Activated CD4-positive, alpha-beta T cell treated with anti-CD3 and anti-CD28 coated beads, Interleukin-2, amount 10 ng/mL, durations not matched to agents 7 days and 5 days (primary cell): ENCODE results near the gene NEUROD6. TPM values are rescaled to one million over a fixed set of nuclear protein-coding genes. Genes with fewer than 3 reads are reported as not detected.

ENCODE experiments used
- CTCF ChIA-PET: fragments of 350-600 bp; sonication (Branson Sonifier 250); formaldehyde crosslinking; loops from one replicate; lab custom pipeline; 2021; ENCODE audit warnings: antibody characterized with exemption; lab: Charles Lee
- POLR2A ChIA-PET: fragments of 350-600 bp; sonication (Branson Sonifier 250); formaldehyde crosslinking; loops from one replicate; lab custom pipeline; 2021; ENCODE audit warnings: antibody characterized with exemption; lab: Charles Lee
- DNase-seq: peaks from one replicate; pipeline ENCODE4 v3.0.0-alpha.2; 2020
- H3K27ac Mint-ChIP-seq: one replicate; pipeline ENCODE4 v1.8.0; 2021; ENCODE audit warnings: mild to moderate bottlenecking, moderate library complexity, mixed read lengths
- H3K27me3 Mint-ChIP-seq: one replicate; pipeline ENCODE4 v1.8.0; 2021; ENCODE audit warnings: mixed read lengths
- H3K36me3 Mint-ChIP-seq: one replicate; pipeline ENCODE4 v1.8.0; 2021; ENCODE audit warnings: low read depth, mixed read lengths
- H3K4me1 Mint-ChIP-seq: one replicate; pipeline ENCODE4 v1.8.0; 2021; ENCODE audit warnings: mixed read lengths
- H3K4me3 Mint-ChIP-seq: one replicate; pipeline ENCODE4 v1.8.0; 2021; ENCODE audit warnings: mild to moderate bottlenecking, moderate library complexity, mixed read lengths
- H3K9me3 Mint-ChIP-seq: one replicate; pipeline ENCODE4 v1.8.0; 2021; ENCODE audit warnings: mixed read lengths
- total RNA-seq, 2 experiments: library from RNA; stranded (reverse); gene quantifications; one replicate each; pipeline ENCODE4 v1.2.3, GENCODE V29; 2021

NEUROD6 gene
- total RNA-seq, 2 experiments from 2014 or later, result not detected

DNA sequence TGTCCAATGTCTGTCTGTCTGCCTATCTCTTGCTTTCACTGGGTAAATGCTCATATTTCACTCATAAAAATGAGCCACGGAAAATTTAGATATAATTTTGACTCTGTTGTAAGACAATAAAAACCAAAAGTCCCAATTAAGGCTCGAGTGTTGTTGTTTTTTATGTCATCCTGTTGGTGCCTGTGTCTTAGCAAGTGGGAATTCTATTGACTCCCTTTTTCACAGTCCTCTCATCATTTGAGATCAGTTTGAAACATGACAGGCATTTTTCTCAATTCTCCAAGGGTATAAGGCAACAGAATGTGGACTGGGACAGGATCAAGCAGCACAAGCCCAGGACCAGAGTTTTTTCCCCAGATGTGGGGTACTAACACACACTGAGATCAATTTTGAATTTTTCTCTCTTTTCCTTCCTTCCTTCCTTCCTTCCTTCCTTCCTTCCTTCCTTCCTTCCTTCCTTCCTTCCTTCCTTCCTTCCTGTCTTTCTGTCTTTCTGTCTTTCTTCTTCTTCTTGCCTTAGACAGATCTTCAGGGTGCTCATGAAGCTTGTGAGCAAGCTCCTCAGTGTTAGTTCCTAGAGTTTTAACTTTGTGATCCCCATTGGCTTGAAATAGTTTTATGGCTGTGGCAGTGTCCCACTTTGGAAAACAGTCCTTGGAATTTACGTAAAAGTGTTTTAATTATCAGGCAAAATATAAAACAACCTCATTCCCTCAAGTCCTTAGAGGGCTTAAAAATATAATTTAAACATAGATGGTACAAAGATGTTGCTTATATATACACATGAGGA, 3.2 kb upstream of the NEUROD6 start:
- no peak for DNase-seq
- POLR2A ChIA-PET, result no interaction called here
- no peak overlapping the region for H3K27ac Mint-ChIP-seq
- CTCF ChIA-PET, result interaction anchor here (0.7 kb wide), 1 partner anchor 473 kb away, joined by 4 read pairs; no protein-coding TSS in a partner anchor
- no peaks in the 10 kb centered on the region for H3K4me1 Mint-ChIP-seq
- peaks cover 1% of the 10 kb centered on the region for H3K27me3 Mint-ChIP-seq
- no peak overlapping the region for H3K4me3 Mint-ChIP-seq
- H3K9me3 Mint-ChIP-seq, result no peaks in the 10 kb centered on the region
- no peaks in the 10 kb centered on the region for H3K36me3 Mint-ChIP-seq

DNA sequence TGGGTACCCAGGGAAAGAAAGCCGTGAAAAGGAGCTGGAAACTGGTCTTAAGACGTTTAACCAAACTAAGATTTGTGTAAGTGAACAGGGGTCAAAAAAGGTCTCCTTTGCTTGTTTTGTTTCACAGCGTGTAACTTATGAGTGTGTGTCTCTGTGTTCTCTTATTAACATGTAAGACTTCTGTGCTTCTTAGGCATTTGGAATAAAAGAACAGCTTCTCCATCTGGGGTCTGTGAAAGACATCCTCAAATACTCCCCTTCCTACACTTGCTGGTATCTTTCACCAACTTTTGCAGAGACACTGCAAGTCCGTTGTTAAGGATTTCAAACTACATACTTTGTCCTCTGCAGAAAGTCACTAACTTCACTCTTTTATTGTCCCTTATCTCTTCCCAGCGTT, 615 bp upstream of the NEUROD6 start:
- H3K4me3 Mint-ChIP-seq, result no peak overlapping the region
- H3K27ac Mint-ChIP-seq, result no peak overlapping the region
- ChIA-PET POLR2A (no interaction called here), CTCF (no interaction called here)
- no peaks in the 10 kb centered on the region for H3K4me1 Mint-ChIP-seq
- no peak for DNase-seq
- no peaks in the 10 kb centered on the region for H3K9me3 Mint-ChIP-seq
- no peaks in the 10 kb centered on the region for H3K36me3 Mint-ChIP-seq
- peaks cover 19% of the 10 kb centered on the region for H3K27me3 Mint-ChIP-seq

DNA sequence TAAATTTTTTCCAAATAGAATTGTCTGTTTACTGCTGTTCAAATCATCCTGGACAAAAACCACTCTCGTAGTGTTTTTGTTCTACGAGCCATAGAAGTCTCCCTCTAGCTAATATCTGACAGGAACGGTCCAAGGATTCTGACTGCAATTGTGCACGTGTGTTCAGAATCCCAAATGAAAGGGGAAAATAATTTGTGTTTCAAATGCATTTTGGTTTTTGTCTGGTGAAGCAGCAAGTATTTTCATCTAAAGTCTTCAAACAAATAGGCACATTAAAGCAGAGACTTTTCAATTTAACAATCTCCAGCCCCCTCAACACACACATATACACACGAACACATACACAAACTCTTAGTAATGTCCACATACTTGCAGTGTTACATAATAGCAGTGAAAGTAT, 475 bp downstream of the NEUROD6 start:
- ChIA-PET CTCF (no interaction called here), POLR2A (no interaction called here)
- H3K27ac Mint-ChIP-seq, result no peak overlapping the region
- no peak overlapping the region for H3K4me3 Mint-ChIP-seq
- no peaks in the 10 kb centered on the region for H3K4me1 Mint-ChIP-seq
- H3K9me3 Mint-ChIP-seq, result no peaks in the 10 kb centered on the region
- H3K27me3 Mint-ChIP-seq, result peaks cover 29% of the 10 kb centered on the region
- H3K36me3 Mint-ChIP-seq, result no peaks in the 10 kb centered on the region
- DNase-seq, result no peak

DNA sequence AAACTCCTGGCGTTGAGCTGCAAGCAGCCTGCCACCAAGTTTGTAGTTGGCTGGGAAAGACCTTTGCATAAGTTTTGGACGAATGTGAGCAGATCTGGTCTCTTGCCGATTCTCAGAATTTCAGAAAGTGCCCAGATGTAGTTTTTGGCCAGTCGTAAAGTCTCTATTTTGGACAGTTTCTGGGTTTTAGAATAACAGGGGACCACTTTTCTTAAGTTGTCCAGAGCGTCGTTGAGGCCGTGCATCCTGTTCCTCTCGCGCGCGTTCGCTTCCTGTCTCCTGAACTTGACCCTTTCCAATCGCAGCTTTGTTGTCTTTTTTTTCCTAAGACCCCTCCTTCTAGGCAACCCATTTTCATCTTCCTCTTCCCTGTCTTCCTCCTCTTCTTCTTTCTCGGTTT, 1.8 kb downstream of the NEUROD6 start:
- DNase-seq, result no peak
- CTCF ChIA-PET, result no interaction called here
- H3K4me1 Mint-ChIP-seq, result no peaks in the 10 kb centered on the region
- H3K27ac Mint-ChIP-seq, result no peak overlapping the region
- H3K36me3 Mint-ChIP-seq, result no peaks in the 10 kb centered on the region
- no peaks in the 10 kb centered on the region for H3K9me3 Mint-ChIP-seq
- H3K27me3 Mint-ChIP-seq, result peaks cover 30% of the 10 kb centered on the region
- no peak overlapping the region for H3K4me3 Mint-ChIP-seq
- POLR2A ChIA-PET, result no interaction called here

DNA sequence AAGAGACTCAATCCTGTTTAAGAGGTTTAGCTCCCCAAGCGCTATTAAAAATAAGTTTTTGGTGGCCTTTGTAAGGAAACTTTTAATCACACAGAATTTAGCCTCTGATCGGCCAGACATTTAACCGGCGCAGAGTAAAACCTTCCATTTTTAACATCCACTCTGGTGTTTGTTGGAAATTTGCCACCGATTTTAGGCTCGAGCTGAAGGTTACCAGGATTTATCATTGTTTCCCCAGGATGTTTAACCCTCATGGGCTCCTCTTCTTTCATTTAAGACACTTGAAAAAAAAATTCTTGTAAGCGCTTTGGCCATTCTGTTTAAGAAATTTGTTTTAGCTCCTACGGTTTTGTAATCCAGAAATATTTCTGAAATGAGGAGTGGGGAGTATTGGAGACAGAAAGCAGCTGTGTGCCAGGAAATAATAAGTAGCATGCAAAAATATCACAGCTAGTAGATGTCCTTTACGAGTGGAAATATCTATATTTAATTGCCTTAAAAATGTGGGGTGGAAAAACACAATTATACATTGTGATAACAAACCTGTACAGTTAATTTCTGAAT, 3.4 kb downstream of the NEUROD6 start:
- no peak overlapping the region for H3K27ac Mint-ChIP-seq
- H3K36me3 Mint-ChIP-seq, result no peaks in the 10 kb centered on the region
- peaks cover 30% of the 10 kb centered on the region for H3K27me3 Mint-ChIP-seq
- H3K4me1 Mint-ChIP-seq, result no peaks in the 10 kb centered on the region
- no peaks in the 10 kb centered on the region for H3K9me3 Mint-ChIP-seq
- ChIA-PET POLR2A (no interaction called here), CTCF (no interaction called here)
- no peak for DNase-seq
- no peak overlapping the region for H3K4me3 Mint-ChIP-seq

DNA sequence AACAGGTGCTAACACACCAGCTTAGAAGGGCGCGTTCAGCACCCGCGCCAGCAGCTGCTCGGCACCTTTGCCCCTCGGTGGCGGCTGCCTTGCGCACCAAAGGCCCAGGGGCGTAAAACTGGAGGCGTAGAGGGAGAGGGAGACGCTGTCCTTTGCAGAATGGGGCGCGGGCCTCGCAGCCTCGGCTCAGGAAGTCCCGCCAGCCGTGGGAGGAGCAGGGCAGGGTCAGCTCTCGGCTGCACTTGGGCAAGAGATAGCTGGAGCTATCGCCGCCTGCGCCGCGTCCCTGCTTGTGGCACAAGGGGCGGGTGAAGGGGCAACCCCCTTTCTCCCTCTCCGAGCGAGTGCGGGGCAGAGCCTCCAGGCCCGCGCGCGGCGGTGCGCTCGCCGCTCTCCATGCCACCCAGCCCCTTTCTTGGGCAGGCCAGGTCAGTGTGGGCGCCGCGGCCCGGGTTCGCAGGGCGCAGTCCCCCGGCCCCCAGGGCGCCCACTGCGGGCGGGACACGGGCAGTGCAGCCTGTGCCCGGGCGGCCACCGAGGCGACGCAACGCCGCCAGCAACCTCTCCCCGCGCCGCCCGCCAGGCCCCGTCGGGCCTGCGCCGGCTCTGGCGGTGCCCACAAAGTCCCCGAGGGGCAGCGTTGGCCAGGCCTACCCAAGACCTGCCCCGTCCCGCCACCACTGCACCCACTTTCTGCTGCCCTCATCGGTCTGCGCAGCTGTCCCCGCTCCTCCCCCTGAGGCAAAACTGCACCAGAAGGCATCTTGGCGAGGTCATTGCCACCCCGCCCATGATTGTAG, 4.1 kb downstream of the NEUROD6 start:
- Mint-ChIP-seq H3K4me3 (no peak overlapping the region), H3K4me1 (no peaks in the 10 kb centered on the region), H3K36me3 (no peaks in the 10 kb centered on the region), H3K27me3 (peaks cover 30% of the 10 kb centered on the region), H3K9me3 (no peaks in the 10 kb centered on the region), H3K27ac (no peak overlapping the region)
- POLR2A ChIA-PET, result no interaction called here
- DNase-seq, result no peak
- CTCF ChIA-PET, result no interaction called here

DNA sequence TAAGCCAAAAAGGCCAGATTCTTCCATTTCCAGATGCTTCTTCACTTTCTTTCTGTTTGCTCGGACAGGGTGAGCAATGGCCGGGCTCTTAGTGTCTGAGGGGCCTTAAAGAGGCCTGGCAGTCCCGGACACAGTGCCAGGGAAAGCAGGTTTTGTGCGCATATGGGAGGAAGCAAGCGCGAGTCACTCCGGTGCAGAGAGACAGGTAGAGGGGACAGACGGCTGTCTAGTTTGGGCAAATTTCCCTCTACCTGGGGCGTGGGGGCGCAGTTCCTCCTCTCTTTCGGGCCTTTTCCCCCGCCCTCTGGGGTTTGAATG, 4.7 kb downstream of the NEUROD6 start:
- POLR2A ChIA-PET, result no interaction called here
- no peaks in the 10 kb centered on the region for H3K4me1 Mint-ChIP-seq
- H3K27me3 Mint-ChIP-seq, result peaks cover 28% of the 10 kb centered on the region
- no peak overlapping the region for H3K4me3 Mint-ChIP-seq
- no peak for DNase-seq
- H3K9me3 Mint-ChIP-seq, result no peaks in the 10 kb centered on the region
- CTCF ChIA-PET, result no interaction called here
- H3K27ac Mint-ChIP-seq, result no peak overlapping the region
- no peaks in the 10 kb centered on the region for H3K36me3 Mint-ChIP-seq

DNA sequence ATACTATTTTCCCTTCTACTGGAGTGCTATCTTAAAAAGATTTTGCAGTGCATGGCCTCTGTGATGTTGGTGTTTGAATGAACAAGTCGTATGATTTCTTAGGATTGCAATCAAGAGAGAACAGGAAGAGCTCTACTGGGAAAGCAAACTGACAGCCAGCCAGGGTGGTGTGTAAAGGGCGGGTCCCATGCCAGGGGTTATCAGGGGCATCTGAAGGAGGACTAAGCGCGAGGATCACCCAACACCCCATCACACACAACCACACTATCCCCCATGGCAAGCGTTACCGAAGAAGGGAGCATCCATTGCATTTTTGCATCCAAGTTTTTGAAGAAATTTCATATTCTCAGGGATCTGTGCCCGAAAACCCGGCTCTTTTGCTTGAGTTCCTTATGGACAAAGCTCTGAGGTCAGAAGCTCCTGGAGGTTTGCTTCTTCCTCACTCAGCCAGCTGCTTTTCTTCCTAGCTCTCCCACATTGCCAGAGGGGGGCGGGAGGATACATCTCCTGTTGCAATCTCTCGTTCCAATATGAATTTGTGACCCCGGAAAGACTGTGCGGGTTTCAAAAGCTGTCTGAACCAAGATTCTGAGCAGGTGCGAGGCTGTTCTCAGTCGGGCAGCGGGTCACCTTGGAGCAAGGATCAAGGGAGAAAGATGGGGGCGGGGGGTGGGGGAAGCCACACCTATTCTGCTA, 5.2 kb downstream of the NEUROD6 start:
- DNase-seq, result no peak
- no peak overlapping the region for H3K4me3 Mint-ChIP-seq
- H3K36me3 Mint-ChIP-seq, result no peaks in the 10 kb centered on the region
- H3K9me3 Mint-ChIP-seq, result no peaks in the 10 kb centered on the region
- peaks cover 28% of the 10 kb centered on the region for H3K27me3 Mint-ChIP-seq
- H3K27ac Mint-ChIP-seq, result no peak overlapping the region
- CTCF ChIA-PET, result no interaction called here
- no peaks in the 10 kb centered on the region for H3K4me1 Mint-ChIP-seq
- POLR2A ChIA-PET, result no interaction called here

DNA sequence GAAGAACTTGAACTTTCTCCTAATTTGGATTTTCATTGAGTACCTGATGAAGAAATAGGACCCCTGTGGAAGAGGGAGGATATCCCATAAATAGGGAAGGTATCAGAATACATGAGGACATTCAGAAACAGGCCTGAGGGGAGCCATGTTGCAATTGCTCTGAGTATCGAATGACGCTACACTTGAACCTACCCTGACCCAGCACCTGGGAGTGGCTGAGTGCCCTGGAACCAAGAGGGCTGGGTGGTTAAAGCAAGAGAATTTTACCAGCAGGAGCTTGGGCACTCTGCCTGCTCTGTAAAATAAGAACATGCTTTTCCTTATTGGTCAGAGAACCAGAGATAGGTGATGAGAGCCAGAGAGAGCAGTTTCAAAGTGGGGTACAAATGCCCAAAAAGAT, 7.2 kb downstream of the NEUROD6 start:
- CTCF ChIA-PET, result interaction anchor here (0.5 kb wide), 1 partner anchor 37 kb away, joined by 3 read pairs; no protein-coding TSS in a partner anchor
- Mint-ChIP-seq H3K4me3 (no peak overlapping the region), H3K4me1 (no peaks in the 10 kb centered on the region), H3K9me3 (no peaks in the 10 kb centered on the region), H3K36me3 (no peaks in the 10 kb centered on the region), H3K27me3 (peaks cover 25% of the 10 kb centered on the region), H3K27ac (no peak overlapping the region)
- POLR2A ChIA-PET, result no interaction called here
- DNase-seq, result no peak

DNA sequence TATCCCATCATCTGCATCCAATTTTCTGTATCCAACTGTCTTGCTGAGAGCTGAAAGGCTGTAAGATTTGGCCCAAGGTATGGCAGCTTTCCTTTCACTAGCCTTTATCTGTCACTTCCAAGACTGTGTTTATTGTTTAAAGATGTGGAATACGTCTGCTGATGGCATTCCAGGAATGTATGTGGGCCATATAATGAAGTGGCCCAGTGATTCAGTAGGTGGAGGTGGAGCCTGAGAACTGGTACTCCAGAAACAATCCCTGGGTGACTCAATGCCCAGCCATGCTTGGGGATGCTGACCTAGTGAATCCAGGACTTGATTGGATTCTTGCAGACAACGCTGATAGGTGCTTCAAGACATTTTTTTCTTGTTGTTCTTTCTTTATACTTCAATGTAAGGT, 13.5 kb downstream of the NEUROD6 start:
- POLR2A ChIA-PET, result no interaction called here

DNA sequence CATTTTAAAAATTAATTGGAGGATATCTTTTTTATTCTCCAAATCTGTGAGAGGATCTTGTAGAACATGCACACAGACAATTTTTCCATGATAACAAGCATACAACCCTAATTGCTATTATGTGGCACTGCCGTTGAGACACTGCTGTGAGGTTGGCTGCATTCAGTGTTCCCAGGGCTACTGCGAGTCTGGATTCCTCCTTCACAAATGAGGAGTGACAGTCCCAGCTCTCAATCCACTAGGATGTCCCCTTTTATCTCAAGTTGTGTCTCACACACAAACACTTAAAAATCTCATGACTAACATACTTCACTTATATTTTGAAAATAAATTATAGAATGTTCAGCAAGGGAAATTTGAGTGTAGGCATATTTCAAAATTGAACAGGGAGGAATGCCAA, 14.1 kb downstream of the NEUROD6 start:
- Mint-ChIP-seq H3K27me3 (no peaks in the 10 kb centered on the region), H3K4me3 (no peak overlapping the region), H3K36me3 (no peaks in the 10 kb centered on the region), H3K9me3 (no peaks in the 10 kb centered on the region), H3K27ac (no peak overlapping the region), H3K4me1 (no peaks in the 10 kb centered on the region)
- DNase-seq, result no peak
- POLR2A ChIA-PET, result no interaction called here
- CTCF ChIA-PET, result no interaction called here

More for the DNA sequence above, 13.5 kb downstream of the NEUROD6 start:
- CTCF ChIA-PET, result no interaction called here
- H3K4me3 Mint-ChIP-seq, result no peak overlapping the region
- H3K4me1 Mint-ChIP-seq, result no peaks in the 10 kb centered on the region
- no peaks in the 10 kb centered on the region for H3K9me3 Mint-ChIP-seq
- no peak for DNase-seq
- no peak overlapping the region for H3K27ac Mint-ChIP-seq
- H3K27me3 Mint-ChIP-seq, result no peaks in the 10 kb centered on the region
- no peaks in the 10 kb centered on the region for H3K36me3 Mint-ChIP-seq

DNA sequence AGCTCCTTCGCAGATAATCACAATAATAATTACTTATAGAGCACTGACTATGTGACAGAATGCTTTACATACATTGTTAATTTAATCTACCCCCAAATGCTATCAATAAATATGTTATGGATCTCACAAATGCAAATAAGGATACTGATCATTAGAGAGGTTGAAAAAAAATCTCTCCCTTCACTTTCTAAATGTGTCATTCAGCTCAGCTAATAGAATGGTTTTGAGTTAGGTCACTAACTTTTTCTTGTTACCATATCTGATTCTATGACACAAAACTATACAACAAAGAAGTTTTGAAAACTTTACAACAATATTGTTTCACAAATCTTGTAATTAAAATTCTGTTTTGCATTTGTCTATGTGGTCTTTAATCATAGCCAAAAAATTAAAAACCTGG, 17.4 kb downstream of the NEUROD6 start:
- POLR2A ChIA-PET, result no interaction called here
- CTCF ChIA-PET, result no interaction called here
- Mint-ChIP-seq H3K27me3 (no peaks in the 10 kb centered on the region), H3K4me1 (no peaks in the 10 kb centered on the region), H3K9me3 (no peaks in the 10 kb centered on the region), H3K27ac (no peak overlapping the region), H3K36me3 (no peaks in the 10 kb centered on the region), H3K4me3 (no peak overlapping the region)
- DNase-seq, result no peak

DNA sequence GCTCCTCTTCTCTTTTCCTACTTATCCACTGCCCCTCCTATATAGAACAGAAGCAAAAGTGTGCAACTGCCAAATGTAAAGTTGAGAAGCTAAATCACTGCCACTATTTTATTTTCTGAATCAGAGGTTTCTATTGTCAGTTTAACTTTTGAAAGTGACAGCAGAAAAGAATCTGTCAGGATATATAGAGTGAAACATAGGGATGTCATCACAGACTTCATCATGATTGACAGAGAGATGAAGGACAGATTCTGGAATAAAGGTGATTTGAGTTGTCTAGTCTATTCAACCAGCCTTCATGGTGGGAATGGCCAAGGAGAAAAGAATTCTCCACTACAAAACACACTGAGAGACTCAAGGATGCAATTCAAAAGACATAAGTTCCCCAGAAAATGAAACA, 19.9 kb downstream of the NEUROD6 start:
- CTCF ChIA-PET, result interaction anchor here (0.7 to 1.2 kb wide), 2 partner anchors 21 to 909 kb away, joined by 3 read pairs; no protein-coding TSS in a partner anchor
- H3K27ac Mint-ChIP-seq, result no peak overlapping the region
- no peak for DNase-seq
- H3K4me3 Mint-ChIP-seq, result no peak overlapping the region
- no peaks in the 10 kb centered on the region for H3K27me3 Mint-ChIP-seq
- no peaks in the 10 kb centered on the region for H3K9me3 Mint-ChIP-seq
- no peaks in the 10 kb centered on the region for H3K4me1 Mint-ChIP-seq
- POLR2A ChIA-PET, result no interaction called here
- no peaks in the 10 kb centered on the region for H3K36me3 Mint-ChIP-seq
